HEK293 (cell line): ENCODE data around the gene SART3.

Source experiments
- CTCF ChIP-seq: fragments of 450-650 bp; formaldehyde crosslinking; IDR thresholded peaks from 2 replicates; pipeline ENCODE4 v1.5.1; 2016; ENCODE audit warnings: missing biosample characterization, missing genetic modification characterization
- PBX3 ChIP-seq: sonication (generic); formaldehyde crosslinking; IDR thresholded peaks from 2 replicates; pipeline ENCODE4 v1.8.1; 2022; ENCODE audit warnings: mild to moderate bottlenecking, moderate library complexity, missing genetic modification reagents
- ZBTB7A ChIP-seq: fragments of 450-650 bp; formaldehyde crosslinking; IDR thresholded peaks from 2 replicates; pipeline ENCODE4 v1.5.1; 2016; ENCODE audit warnings: low read depth, missing biosample characterization, missing genetic modification characterization
- ZNF114 ChIP-seq: fragments of 450-650 bp; formaldehyde crosslinking; IDR thresholded peaks from 2 replicates; pipeline ENCODE4 v1.5.0; 2017; ENCODE audit warnings: missing biosample characterization, missing genetic modification characterization
- ZNF184 ChIP-seq: fragments of 450-650 bp; IDR thresholded peaks from 2 replicates; pipeline ENCODE4 v1.5.1; 2018; ENCODE audit warnings: missing biosample characterization, mild to moderate bottlenecking, missing genetic modification characterization
- ZNF654 ChIP-seq: fragments of 450-650 bp; formaldehyde crosslinking; IDR thresholded peaks from 2 replicates; pipeline ENCODE4 v1.5.1; 2016; ENCODE audit warnings: low read depth, missing biosample characterization, missing genetic modification characterization
- ZNF768 ChIP-seq: fragments of 450-650 bp; formaldehyde crosslinking; IDR thresholded peaks from 2 replicates; pipeline ENCODE4 v1.5.1; 2018; ENCODE audit warnings: missing biosample characterization, mild to moderate bottlenecking, missing genetic modification characterization
- ZNF776 ChIP-seq: fragments of 450-650 bp; formaldehyde crosslinking; IDR thresholded peaks from 2 replicates; pipeline ENCODE4 v1.5.0; 2017; ENCODE audit warnings: missing biosample characterization, missing genetic modification characterization, borderline replicate concordance

GRCh38 chr12:108580531-108580930, 19.6 kb upstream of the SART3 start:
- no peak for TF ChIP-seq ZNF184 (tag by site-specific recombination)
- TF ChIP-seq ZNF114 (tag by site-specific recombination): no peak
- no peak for TF ChIP-seq ZNF768
- TF ChIP-seq ZNF776: no peak
- no peak for TF ChIP-seq ZNF654 (tag by site-specific recombination)
- no peak for TF ChIP-seq PBX3 (CRISPR knock-in tag)
- no peak for TF ChIP-seq ZBTB7A (tag by site-specific recombination)
- TF ChIP-seq CTCF: no peak
